Ovary (tissue), 3 donors: ENCODE results near the gene SPAG6.

Experiments
- CTCF ChIP-seq, 3 donors: fragments of 450-650 bp in 2 of 3; fragments of 200-600 bp in 1 of 3; IDR thresholded peaks; one replicate each; pipeline versions ENCODE4 v1.5.1 to v1.8.0; 2016 to 2022; ENCODE audit warnings: antibody characterized with exemption in 3 of 3, mild to moderate bottlenecking in 1 of 3
- EP300 ChIP-seq: sonication (generic); formaldehyde crosslinking; IDR thresholded peaks from one replicate; pipeline ENCODE4 v1.6.1; 2017; ENCODE audit warnings: antibody characterized with exemption
- donor health status: DM: no; HTN: no; CAD: no.

GRCh38 chr10:22368402-22368801 lies 23.1 kb downstream of the SPAG6 start:
- no peak for TF ChIP-seq EP300
- no peak for TF ChIP-seq CTCF (IDR thresholded peaks at IDR 0.05)
